ENCODE results near the gene PPP1R13L. TPM values are rescaled to one million over a fixed set of nuclear protein-coding genes. Genes with fewer than 3 reads are reported as not detected.

Gene PPP1R13L
- total and polyA plus RNA-seq, 8 donors: 22.8 to 54.4 (median 30.7) TPM

GRCh38 chr19:45382426-45382825, 22.4 kb downstream of the PPP1R13L start:
- Histone ChIP-seq H3K4me1 (no peaks in the 10 kb centered on the region), H3K9me3 (no peaks in the 10 kb centered on the region), H3K36me3 (no peaks in the 10 kb centered on the region), H3K4me3 (no peak overlapping the region), H3K27ac (no peak overlapping the region), H3K27me3 (no peaks in the 10 kb centered on the region)
- intact Hi-C loops (cut with DNase I): no loop called here
- 93 to 95% methylated on average over 29 of the region's 29 CpGs for WGBS, 2 donors
- FAIRE-seq (no peak), DNase-seq (peak in 1 of 6 donors; percentile 57), ATAC-seq (no peak)
- TF ChIP-seq, protein P1, sequence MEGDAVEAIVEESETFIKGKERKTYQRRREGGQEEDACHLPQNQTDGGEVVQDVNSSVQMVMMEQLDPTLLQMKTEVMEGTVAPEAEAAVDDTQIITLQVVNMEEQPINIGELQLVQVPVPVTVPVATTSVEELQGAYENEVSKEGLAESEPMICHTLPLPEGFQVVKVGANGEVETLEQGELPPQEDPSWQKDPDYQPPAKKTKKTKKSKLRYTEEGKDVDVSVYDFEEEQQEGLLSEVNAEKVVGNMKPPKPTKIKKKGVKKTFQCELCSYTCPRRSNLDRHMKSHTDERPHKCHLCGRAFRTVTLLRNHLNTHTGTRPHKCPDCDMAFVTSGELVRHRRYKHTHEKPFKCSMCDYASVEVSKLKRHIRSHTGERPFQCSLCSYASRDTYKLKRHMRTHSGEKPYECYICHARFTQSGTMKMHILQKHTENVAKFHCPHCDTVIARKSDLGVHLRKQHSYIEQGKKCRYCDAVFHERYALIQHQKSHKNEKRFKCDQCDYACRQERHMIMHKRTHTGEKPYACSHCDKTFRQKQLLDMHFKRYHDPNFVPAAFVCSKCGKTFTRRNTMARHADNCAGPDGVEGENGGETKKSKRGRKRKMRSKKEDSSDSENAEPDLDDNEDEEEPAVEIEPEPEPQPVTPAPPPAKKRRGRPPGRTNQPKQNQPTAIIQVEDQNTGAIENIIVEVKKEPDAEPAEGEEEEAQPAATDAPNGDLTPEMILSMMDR (IDR thresholded peaks at IDR 0.05): no peak

DNA sequence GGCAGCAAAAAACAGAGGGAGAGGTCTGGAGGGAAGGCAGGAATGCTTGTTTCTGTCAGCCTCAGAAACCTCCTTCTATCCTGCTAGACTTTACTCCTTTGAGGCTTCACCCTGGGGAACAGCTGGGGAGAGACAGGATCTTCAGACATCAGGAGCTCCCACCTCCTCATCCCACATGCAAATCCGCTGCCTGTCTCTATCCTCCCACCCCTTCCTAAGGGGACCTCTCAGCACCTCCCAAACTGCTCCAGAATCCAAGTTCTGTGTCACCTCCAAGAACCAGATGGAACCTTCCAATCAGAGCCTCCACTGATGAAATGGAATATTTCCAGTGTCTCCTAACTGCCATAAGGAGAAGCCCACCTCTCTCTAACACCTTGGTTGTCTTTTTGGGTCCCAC, 24.8 kb downstream of the PPP1R13L start:
- H3K27me3 ChIP-seq: no peaks in the 10 kb centered on the region
- DNase-seq (no peak), FAIRE-seq (no peak), ATAC-seq (no peak)
- H3K27ac ChIP-seq: no peak overlapping the region
- H3K4me3 ChIP-seq: no peak overlapping the region
- TF ChIP-seq, protein P1 (IDR thresholded peaks at IDR 0.05): no peak
- intact Hi-C loops (cut with DNase I): no loop called here
- no peaks in the 10 kb centered on the region for H3K9me3 ChIP-seq
- 78 to 80% methylated on average over 1 of the region's 1 CpG for WGBS, 2 donors
- H3K4me1 ChIP-seq: no peaks in the 10 kb centered on the region
- H3K36me3 ChIP-seq: no peaks in the 10 kb centered on the region

- Histone ChIP-seq H3K27ac (peak overlapping the region in 3 of 4 donors; percentile 6 to 62 (median 25)), H3K36me3 (no peaks in the 10 kb centered on the region), H3K4me1 (no peaks in the 10 kb centered on the region), H3K27me3 (no peaks in the 10 kb centered on the region), H3K9me3 (no peaks in the 10 kb centered on the region), H3K4me3 (no peak overlapping the region)
- ATAC-seq (peak; percentile 69 to 87 (median 78)), DNase-seq (peak in 4 of 6 donors; percentile 53 to 71 (median 58)), FAIRE-seq (no peak)
- TF ChIP-seq, protein P1 (IDR thresholded peaks at IDR 0.05): no peak
- intact Hi-C loops (cut with DNase I): no loop called here
- WGBS, 2 donors: 50 to 51% methylated on average over 13 of the region's 13 CpGs
Measured at GRCh38 chr19:45376045-45376724, 28.7 kb downstream of the PPP1R13L start.

DNA sequence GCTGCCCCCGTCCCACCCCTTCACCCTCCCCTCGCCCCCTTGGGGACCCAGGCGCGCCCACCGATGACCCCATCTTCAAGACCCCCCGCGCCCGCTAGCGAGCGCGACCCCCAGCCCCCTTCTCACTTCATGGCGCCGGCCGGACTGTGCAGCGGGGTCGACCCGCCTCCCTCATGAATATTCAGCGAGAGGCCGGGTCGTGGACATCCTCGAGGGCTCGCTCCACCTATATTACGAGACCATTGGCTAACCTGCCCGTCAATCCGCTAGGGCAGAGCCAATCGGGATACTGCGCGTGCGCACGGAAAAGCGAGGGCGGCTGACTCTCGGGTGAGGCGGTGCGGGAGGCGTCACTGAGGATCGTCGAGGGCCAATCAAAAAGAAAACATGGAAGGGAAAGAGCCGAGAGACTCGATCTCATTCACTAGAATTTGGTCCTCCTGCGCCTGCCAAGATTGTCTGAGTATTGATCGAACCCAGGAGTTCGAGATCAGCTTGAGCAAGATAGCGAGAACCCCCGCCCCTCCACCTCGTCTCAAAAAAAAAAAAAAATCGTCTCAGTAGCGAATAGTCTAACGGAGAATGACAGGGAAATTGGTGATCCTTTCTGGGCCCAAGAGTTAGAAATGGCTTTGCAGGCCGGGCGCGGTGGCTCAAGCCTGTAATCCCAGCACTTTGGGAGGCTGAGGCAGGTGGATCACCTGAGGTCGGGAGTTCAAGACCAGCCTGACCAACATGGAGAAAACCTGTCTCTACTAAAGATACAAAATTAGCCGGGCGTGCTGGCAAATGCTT, 34.3 kb downstream of the PPP1R13L start, which contains the start of gene ERCC2:
Gene ERCC2 (minus strand): TSS at position 164 of the 795 bp plus-strand sequence. CDS start 33 bp downstream, at position 131.
- peak within 1 kb of the TSS; percentile 64 to 85 (median 75) for H3K4me3 ChIP-seq
- H3K36me3 ChIP-seq: no peaks in the 10 kb centered on the region
- ATAC-seq: peak; percentile 98 to 99 (median 99)
- WGBS, 2 donors: 3% methylated on average over 53 to 55 of the region's 55 CpGs
- peak; percentile 99 to 100 (median 100) for DNase-seq
- TF ChIP-seq, protein P1 (IDR thresholded peaks at IDR 0.05): no peak
- no peaks in the 10 kb centered on the region for H3K9me3 ChIP-seq
- no peaks in the 10 kb centered on the region for H3K4me1 ChIP-seq
- FAIRE-seq: peak; percentile 88
- no peaks in the 10 kb centered on the region for H3K27me3 ChIP-seq
- H3K27ac ChIP-seq: peak within 1 kb of the TSS; percentile 46 to 84 (median 72)
- intact Hi-C loops (cut with DNase I): no loop called here
